ENCODE results near the gene ZNF211.

ZNF211 gene

DNA sequence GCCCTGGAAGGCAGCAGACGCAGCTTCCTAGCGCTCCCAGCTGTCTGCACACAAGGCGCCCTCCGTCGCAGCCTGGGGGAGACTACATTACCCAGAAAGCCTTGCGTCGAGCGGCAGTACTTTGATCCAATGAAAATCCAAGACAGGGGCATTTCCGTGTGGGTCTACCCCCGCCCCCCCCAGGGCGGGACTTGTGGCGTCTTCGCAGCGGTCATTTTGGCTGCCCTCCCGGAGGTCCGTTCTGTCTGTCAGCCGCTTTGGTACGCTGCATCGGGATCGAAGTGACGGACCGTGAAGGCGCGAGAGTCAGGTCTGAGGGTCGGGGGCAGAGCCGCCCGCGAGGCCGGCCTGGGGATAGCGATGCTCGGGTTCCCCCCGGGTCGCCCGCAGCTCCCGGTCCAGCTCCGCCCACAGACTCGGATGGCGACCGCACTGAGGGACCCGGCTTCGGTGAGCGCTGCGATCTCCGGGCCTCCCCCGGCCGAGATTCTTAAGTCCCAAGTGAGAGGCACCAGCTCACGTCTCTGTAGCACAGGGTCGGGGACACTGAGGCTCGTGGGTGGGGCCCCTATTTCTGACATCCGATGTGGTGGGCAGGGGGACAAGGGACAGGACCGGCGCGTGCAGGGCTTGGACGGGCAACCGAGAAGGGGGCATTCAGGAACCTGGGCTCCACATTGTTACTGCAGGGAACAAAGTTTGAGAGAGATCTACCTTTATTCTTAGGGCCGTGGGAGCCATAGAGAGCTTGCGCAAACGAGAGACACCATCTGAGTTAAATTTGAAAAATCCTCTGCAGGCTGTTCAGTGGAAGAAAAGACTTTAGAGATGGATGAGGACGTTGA is at the start of gene ZNF211:
TSS of gene ZNF211 (plus strand) at position 182 of the 845 bp plus-strand sequence. CDS start at position 361, 179 bp downstream.
- Histone ChIP-seq H3K27ac (ENCODE audit: low read length) (no peak within 1 kb of the TSS), H3K4me1 (ENCODE audit: control insufficient read depth, insufficient read depth, low read length) (no peaks in the 10 kb centered on the region), H3K9me3 (ENCODE audit: control insufficient read depth, insufficient read depth, low read length) (no peaks in the 10 kb centered on the region), H3K36me3 (ENCODE audit: control insufficient read depth, insufficient read depth, low read length) (no peaks in the 10 kb centered on the region), H3K27me3 (ENCODE audit: control insufficient read depth, insufficient read depth, low read length) (no peaks in the 10 kb centered on the region), H3K4me3 (ENCODE audit: low read length) (peak within 1 kb of the TSS; percentile 81)
- WGBS (ENCODE audit: insufficient coverage, insufficient read length), result no CpG with 5 or more reads among the region's 59 CpGs
- DNase-seq (ENCODE audit: low read depth, low spot score), result peak; percentile 91

DNA sequence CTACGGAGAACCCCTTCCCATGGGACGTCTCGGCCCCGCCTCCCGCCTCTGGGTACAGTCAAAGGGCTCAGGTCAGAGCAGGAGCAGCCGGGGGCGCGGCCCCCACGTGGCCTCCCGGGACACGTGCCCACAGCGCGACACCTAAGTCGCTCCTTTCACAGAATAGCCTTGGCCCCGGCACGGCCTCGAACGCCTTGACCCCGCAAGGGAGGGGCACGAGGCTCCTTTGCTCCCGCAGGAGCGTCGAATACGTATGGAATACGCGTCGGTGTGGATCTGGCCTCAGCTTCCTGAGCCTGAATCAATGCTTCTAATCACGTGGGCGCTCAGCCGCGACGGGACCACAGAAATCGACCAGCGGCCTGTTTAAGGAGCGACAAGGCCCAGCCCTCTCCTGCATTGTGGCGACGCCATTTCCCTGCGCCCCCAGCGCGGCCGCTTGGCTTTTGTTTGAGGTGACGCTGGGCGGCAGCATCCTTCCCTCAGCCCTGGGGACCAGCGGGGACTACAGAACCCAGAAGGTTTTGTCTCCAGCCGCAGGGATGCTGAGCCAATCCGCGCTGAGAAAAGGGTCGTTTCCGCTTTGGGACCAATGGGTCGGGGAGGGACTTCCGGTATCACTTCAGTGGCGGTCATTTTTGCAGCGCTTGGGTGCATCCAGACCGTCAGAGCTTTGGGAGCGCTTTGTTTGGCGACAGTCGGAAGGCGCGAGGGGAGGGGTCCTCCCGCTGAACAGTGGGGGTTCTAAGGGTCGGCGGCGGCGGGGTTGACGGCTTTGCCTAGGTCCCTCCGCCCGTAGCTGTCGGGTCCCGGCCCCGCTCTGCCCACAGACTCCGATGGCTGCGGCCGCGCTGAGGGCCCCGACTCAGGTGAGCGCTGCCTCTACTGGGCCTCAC is 49.2 kb upstream of the ZNF211 start, which contains the start of gene ZIK1:
TSS of gene ZIK1 (plus strand) at position 625 of the 896 bp plus-strand sequence. CDS start at position 837, 212 bp downstream.
- Histone ChIP-seq H3K4me1 (ENCODE audit: control insufficient read depth, insufficient read depth, low read length) (no peaks in the 10 kb centered on the region), H3K4me3 (ENCODE audit: low read length) (peak within 1 kb of the TSS; percentile 92), H3K27me3 (ENCODE audit: control insufficient read depth, insufficient read depth, low read length) (no peaks in the 10 kb centered on the region), H3K36me3 (ENCODE audit: control insufficient read depth, insufficient read depth, low read length) (peaks cover 10% of the 10 kb centered on the region; the same call in 1 of the 2 replicates), H3K9me3 (ENCODE audit: control insufficient read depth, insufficient read depth, low read length) (no peaks in the 10 kb centered on the region), H3K27ac (ENCODE audit: low read length) (no peak within 1 kb of the TSS)
- WGBS (ENCODE audit: insufficient coverage, insufficient read length), result no CpG with 5 or more reads among the region's 76 CpGs
- peak; percentile 95 for DNase-seq (ENCODE audit: low read depth, low spot score)

DNA sequence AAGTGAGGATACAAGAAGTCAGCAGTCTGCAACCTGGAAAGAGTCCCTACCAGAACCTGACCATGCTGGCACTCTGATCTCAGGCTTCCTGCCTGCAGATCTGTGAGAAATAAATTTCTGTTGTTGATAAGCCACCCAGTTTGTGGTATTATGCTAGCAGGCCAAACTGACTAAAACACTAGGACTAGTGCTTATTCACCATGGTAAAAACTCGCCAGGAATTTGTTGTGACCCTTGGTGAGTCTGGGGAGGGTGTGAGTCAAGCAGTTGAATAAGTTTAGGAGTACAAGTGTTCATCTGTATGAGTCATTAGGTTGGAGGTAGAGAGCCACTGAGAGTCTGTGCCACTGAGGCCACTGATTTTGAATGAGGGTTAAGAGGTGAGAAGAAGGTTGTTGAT is 45.4 kb upstream of the ZNF211 start:
- DNase-seq (ENCODE audit: low read depth, low spot score), result no peak

DNA sequence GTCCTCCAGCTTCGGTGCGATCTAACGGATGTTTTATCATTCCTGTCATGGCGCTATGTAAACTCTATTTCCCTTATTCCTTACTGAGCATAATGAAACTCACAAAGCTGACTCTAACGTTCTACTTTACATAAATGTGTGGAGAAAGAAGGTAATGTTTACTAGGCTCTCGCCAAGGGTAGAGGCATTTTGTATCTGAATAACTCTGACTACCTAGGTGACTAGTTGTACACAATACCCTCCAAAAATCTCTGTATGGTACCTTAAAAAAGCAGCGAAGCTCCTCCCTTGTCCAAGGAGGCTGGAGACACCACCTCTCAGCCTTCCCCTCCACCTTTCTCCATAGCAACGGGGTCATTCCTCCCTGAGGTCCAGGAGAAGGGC is 33.6 kb upstream of the ZNF211 start:
- Histone ChIP-seq H3K9me3 (ENCODE audit: control insufficient read depth, insufficient read depth, low read length) (no peaks in the 10 kb centered on the region), H3K4me3 (ENCODE audit: low read length) (no peak overlapping the region; the same call in 1 of the 2 replicates), H3K27ac (ENCODE audit: low read length) (no peak overlapping the region), H3K4me1 (ENCODE audit: control insufficient read depth, insufficient read depth, low read length) (peaks cover 4% of the 10 kb centered on the region; the same call in 1 of the 2 replicates), H3K27me3 (ENCODE audit: control insufficient read depth, insufficient read depth, low read length) (no peaks in the 10 kb centered on the region; the same call in 1 of the 2 replicates), H3K36me3 (ENCODE audit: control insufficient read depth, insufficient read depth, low read length) (no peaks in the 10 kb centered on the region)
- DNase-seq (ENCODE audit: low read depth, low spot score), result no peak
- no CpG with 5 or more reads among the region's 8 CpGs for WGBS (ENCODE audit: insufficient coverage, insufficient read length)

More for the DNA sequence above, 45.4 kb upstream of the ZNF211 start:
- no peak overlapping the region for H3K4me3 ChIP-seq (ENCODE audit: low read length)
- no CpG with 5 or more reads among the region's 1 CpG for WGBS (ENCODE audit: insufficient coverage, insufficient read length)
- peaks cover 37% of the 10 kb centered on the region for H3K36me3 ChIP-seq (ENCODE audit: control insufficient read depth, insufficient read depth, low read length)
- H3K4me1 ChIP-seq (ENCODE audit: control insufficient read depth, insufficient read depth, low read length), result no peaks in the 10 kb centered on the region
- no peak overlapping the region for H3K27ac ChIP-seq (ENCODE audit: low read length)
- H3K9me3 ChIP-seq (ENCODE audit: control insufficient read depth, insufficient read depth, low read length), result peaks cover 6% of the 10 kb centered on the region
- H3K27me3 ChIP-seq (ENCODE audit: control insufficient read depth, insufficient read depth, low read length), result no peaks in the 10 kb centered on the region; the same call in 1 of the 2 replicates

DNA sequence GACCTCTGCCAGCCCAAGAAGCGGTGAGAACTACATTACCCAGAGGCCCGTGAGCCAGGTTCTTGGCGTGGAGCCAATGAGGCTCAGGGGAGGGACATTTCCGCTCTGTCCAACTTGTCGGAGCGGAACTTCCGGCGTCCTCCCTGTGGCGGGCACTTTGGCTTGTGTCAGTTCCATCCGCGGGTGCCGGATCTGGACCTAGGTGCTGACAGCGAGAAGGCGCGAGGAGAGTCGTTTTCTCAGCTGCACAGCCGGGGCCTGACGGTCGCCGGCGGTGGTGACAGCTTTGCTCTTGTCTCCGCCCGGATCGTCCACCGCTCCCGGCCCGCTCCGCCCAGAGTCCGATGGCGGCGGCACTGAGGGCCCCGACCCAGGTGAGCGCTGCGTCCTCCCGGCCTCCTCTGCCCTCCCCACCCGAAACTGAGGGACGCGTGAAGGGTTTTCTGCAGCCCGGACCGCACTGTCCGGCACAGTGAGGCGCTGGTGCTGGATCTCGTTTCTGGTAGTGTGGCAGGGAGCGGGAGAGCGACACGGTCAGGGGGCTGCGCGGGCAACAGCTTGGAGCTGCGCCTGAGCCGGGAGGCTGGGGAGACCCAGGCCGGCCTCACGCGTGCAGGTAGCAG is 33.1 kb upstream of the ZNF211 start, which contains the start of gene ZNF530:
TSS of gene ZNF530 (plus strand) at position 125 of the 623 bp plus-strand sequence. CDS start 4,461 bp downstream, outside the sequence.
- Histone ChIP-seq H3K27ac (ENCODE audit: low read length) (no peak within 1 kb of the TSS), H3K4me3 (ENCODE audit: low read length) (peak within 1 kb of the TSS; percentile 91), H3K27me3 (ENCODE audit: control insufficient read depth, insufficient read depth, low read length) (no peaks in the 10 kb centered on the region), H3K9me3 (ENCODE audit: control insufficient read depth, insufficient read depth, low read length) (no peaks in the 10 kb centered on the region), H3K36me3 (ENCODE audit: control insufficient read depth, insufficient read depth, low read length) (no peaks in the 10 kb centered on the region; the same call in 1 of the 2 replicates), H3K4me1 (ENCODE audit: control insufficient read depth, insufficient read depth, low read length) (peaks cover 4% of the 10 kb centered on the region; the same call in 1 of the 2 replicates)
- peak; percentile 80 for DNase-seq (ENCODE audit: low read depth, low spot score)
- no CpG with 5 or more reads among the region's 53 CpGs for WGBS (ENCODE audit: insufficient coverage, insufficient read length)

DNA sequence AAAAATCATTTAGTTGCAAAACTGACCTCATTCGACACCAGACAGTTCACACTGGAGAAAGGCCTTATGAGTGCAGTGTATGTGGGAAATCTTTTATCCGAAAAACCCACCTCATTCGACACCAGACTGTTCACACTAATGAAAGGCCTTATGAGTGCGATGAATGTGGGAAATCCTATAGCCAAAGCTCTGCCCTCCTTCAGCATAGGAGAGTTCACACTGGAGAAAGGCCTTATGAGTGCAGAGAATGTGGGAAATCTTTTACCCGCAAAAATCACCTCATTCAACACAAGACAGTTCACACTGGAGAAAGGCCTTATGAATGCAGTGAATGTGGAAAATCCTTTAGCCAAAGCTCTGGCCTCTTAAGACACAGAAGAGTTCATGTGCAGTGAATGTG is 26.0 kb upstream of the ZNF211 start:
- WGBS (ENCODE audit: insufficient coverage, insufficient read length), result no CpG with 5 or more reads among the region's 5 CpGs

DNA sequence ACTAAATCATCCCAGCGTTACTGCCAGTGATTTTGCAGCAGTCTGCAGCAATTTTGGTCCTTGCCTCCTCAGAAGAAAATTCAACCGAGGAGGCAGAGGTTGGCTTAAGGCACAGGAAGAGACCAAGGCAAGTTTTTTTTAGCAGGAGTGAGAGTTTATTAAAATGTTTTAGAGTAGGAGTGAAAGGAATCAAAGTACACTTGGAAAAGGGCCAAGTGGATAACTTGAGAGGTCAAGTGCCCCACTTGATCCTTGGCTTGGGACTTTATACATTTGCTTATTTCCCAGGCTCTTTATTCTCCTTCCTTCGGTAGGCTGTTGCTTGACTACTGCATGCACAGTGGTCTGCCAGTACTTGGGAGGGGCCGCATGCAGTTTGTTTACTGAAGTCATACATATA is 21.9 kb upstream of the ZNF211 start:
- WGBS (ENCODE audit: insufficient coverage, insufficient read length), result no CpG with 5 or more reads among the region's 4 CpGs

More for the DNA sequence above, 26.0 kb upstream of the ZNF211 start:
- Histone ChIP-seq H3K27ac (ENCODE audit: low read length) (no peak overlapping the region), H3K4me1 (ENCODE audit: control insufficient read depth, insufficient read depth, low read length) (no peaks in the 10 kb centered on the region), H3K9me3 (ENCODE audit: control insufficient read depth, insufficient read depth, low read length) (no peaks in the 10 kb centered on the region), H3K27me3 (ENCODE audit: control insufficient read depth, insufficient read depth, low read length) (no peaks in the 10 kb centered on the region; the same call in 1 of the 2 replicates), H3K4me3 (ENCODE audit: low read length) (no peak overlapping the region), H3K36me3 (ENCODE audit: control insufficient read depth, insufficient read depth, low read length) (peaks cover 14% of the 10 kb centered on the region; the same call in 1 of the 2 replicates)
- no peak for DNase-seq (ENCODE audit: low read depth, low spot score)

DNA sequence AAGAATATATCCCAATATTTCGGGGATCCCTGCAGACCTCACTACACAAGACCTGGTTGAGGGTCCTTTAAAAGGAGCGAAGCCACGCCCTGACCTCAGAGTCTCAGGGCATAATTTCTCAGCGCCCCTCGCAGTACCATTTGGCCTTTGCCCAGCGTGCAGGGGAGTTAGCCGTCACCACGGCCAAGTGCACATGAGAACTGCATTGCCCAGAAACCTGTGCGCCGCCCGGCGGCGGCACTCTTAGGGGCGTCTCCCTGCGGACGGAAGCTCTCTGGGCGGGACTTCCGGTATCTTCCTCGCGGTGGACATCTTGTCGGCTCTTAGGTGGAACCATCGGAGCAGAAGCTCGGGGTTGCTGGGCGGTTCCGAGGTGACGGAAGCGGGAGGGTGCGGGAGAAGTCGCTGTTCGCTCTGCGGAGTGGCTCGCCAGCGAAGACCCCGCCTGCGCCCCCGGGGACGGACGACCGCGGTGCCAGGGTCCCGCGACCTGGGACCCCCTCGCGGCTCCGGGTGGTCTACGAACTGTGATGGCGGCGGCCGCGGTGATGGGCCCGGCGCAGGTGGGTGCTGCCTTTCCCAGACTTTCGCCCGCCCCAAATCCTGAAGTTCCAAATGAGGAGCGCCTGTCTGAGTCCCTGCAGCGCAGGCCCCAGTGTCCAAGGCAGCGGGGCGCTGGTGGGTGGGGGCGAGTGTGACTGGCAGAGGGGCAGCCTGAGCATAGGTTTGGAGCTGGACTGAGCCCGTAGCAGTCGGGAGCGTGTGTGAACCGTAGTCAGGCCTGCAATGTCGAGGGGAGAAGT is 18.8 kb upstream of the ZNF211 start, which contains the start of gene ZNF134:
TSS of gene ZNF134 (plus strand) at position 302 of the 803 bp plus-strand sequence. CDS start 5,227 bp downstream, outside the sequence.
- DNase-seq (ENCODE audit: low read depth, low spot score), result peak; percentile 89
- no peak within 1 kb of the TSS for H3K27ac ChIP-seq (ENCODE audit: low read length)
- H3K4me1 ChIP-seq (ENCODE audit: control insufficient read depth, insufficient read depth, low read length), result no peaks in the 10 kb centered on the region; the same call in 1 of the 2 replicates
- WGBS (ENCODE audit: insufficient coverage, insufficient read length), result no CpG with 5 or more reads among the region's 64 CpGs
- H3K9me3 ChIP-seq (ENCODE audit: control insufficient read depth, insufficient read depth, low read length), result peaks cover 10% of the 10 kb centered on the region
- peak within 1 kb of the TSS; percentile 87 for H3K4me3 ChIP-seq (ENCODE audit: low read length)
- peaks cover 31% of the 10 kb centered on the region for H3K36me3 ChIP-seq (ENCODE audit: control insufficient read depth, insufficient read depth, low read length)
- H3K27me3 ChIP-seq (ENCODE audit: control insufficient read depth, insufficient read depth, low read length), result no peaks in the 10 kb centered on the region

More for the DNA sequence above, 21.9 kb upstream of the ZNF211 start:
- Histone ChIP-seq H3K4me1 (ENCODE audit: control insufficient read depth, insufficient read depth, low read length) (no peaks in the 10 kb centered on the region; the same call in 1 of the 2 replicates), H3K9me3 (ENCODE audit: control insufficient read depth, insufficient read depth, low read length) (peaks cover 2% of the 10 kb centered on the region), H3K27me3 (ENCODE audit: control insufficient read depth, insufficient read depth, low read length) (no peaks in the 10 kb centered on the region), H3K27ac (ENCODE audit: low read length) (no peak overlapping the region), H3K36me3 (ENCODE audit: control insufficient read depth, insufficient read depth, low read length) (peaks cover 13% of the 10 kb centered on the region; the same call in 1 of the 2 replicates), H3K4me3 (ENCODE audit: low read length) (no peak overlapping the region)
- DNase-seq (ENCODE audit: low read depth, low spot score), result no peak

DNA sequence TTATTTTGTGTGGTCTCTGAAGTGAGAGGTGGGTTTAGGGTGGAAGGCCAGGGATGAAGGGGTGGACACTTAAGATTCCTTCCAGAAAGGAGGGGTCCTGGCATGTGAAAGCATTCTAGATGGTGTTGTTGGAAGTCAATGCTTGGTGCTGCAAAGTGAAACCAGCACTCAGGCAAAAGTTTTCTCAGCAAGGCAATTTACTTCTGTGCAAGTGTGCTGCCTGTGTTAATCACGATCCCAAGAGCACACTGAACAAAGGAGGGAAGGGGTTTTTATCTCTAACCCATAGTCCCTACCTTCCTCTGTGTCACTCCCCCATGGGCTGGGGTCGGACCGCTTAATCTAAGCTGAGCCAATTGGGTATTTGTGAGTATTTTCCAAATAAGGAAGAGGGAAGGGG is 17.6 kb upstream of the ZNF211 start:
- WGBS (ENCODE audit: insufficient coverage, insufficient read length), result no CpG with 5 or more reads among the region's 3 CpGs
- H3K4me3 ChIP-seq (ENCODE audit: low read length), result no peak overlapping the region; the same call in 1 of the 2 replicates
- H3K9me3 ChIP-seq (ENCODE audit: control insufficient read depth, insufficient read depth, low read length), result peaks cover 21% of the 10 kb centered on the region
- H3K36me3 ChIP-seq (ENCODE audit: control insufficient read depth, insufficient read depth, low read length), result peaks cover 44% of the 10 kb centered on the region
- H3K27ac ChIP-seq (ENCODE audit: low read length), result no peak overlapping the region
- no peaks in the 10 kb centered on the region; the same call in 1 of the 2 replicates for H3K4me1 ChIP-seq (ENCODE audit: control insufficient read depth, insufficient read depth, low read length)
- DNase-seq (ENCODE audit: low read depth, low spot score), result no peak
- no peaks in the 10 kb centered on the region for H3K27me3 ChIP-seq (ENCODE audit: control insufficient read depth, insufficient read depth, low read length)
